Thymus (tissue), 11 donors: Measurements from ENCODE around the gene CCSER1. TPM values are rescaled to one million over a fixed set of nuclear protein-coding genes. Genes with fewer than 3 reads are reported as not detected.
"Not testable (repeated sequence)": the region's sequence is repeated elsewhere in the genome, so short reads cannot be mapped to it uniquely, and the experiment has no call there.

Source experiments
- DNase-seq, 9 donors: peaks; one replicate each; pipeline ENCODE4 v3.0.0-alpha.2; 2013; ENCODE audit warnings: low spot score in 9 of 9, low read depth in 6 of 9, missing footprints in 1 of 9
- H3K27ac ChIP-seq, 2 donors: one replicate each; pipeline ENCODE4 v1.5.1; 2013; ENCODE audit warnings: control low read depth in 1 of 2, low read depth in 1 of 2, low read length in 1 of 2, mild to moderate bottlenecking in 1 of 2, moderate library complexity in 1 of 2
- H3K27me3 ChIP-seq, 2 donors: one replicate each; pipeline ENCODE4 v1.5.1; 2013; ENCODE audit warnings: low read length in 1 of 2; ENCODE audit not compliant: control insufficient read depth in 2 of 2, insufficient read depth in 1 of 2
- H3K36me3 ChIP-seq, 2 donors: one replicate each; pipeline ENCODE4 v1.5.1; 2013; ENCODE audit warnings: low read length in 1 of 2, mild to moderate bottlenecking in 1 of 2, moderate library complexity in 1 of 2; ENCODE audit not compliant: control insufficient read depth in 2 of 2, insufficient read depth in 2 of 2
- H3K4me1 ChIP-seq, 2 donors: one replicate each; pipeline ENCODE4 v1.5.1; 2013; ENCODE audit warnings: low read length in 2 of 2; ENCODE audit not compliant: control insufficient read depth in 2 of 2, insufficient read depth in 2 of 2
- H3K4me3 ChIP-seq, 2 donors: one replicate each; pipeline ENCODE4 v1.5.1; 2013; ENCODE audit warnings: low read length in 2 of 2, control low read depth in 1 of 2, mild to moderate bottlenecking in 1 of 2
- H3K9me3 ChIP-seq, 2 donors: one replicate each; pipeline ENCODE4 v1.5.1; 2013; ENCODE audit warnings: low read length in 1 of 2, mild to moderate bottlenecking in 1 of 2; ENCODE audit not compliant: control insufficient read depth in 2 of 2, insufficient read depth in 1 of 2
- WGBS: extraction: QIAGEN DNeasy Blood & Tissue Kit; methylation state at CpG from one replicate; pipeline ENCODE4 v1.1.7; 2013; 5-methylcytosine and 5-hydroxymethylcytosine counted together
- polyA plus RNA-seq: library from polyadenylated mRNA; stranded (reverse); fragments of 200-250 nt; gene quantifications from one replicate; pipeline ENCODE4 v1.2.3, GENCODE V29; 2013
- total RNA-seq: library from RNA; stranded (reverse); fragments of 120-200 nt; gene quantifications from one replicate; pipeline ENCODE4 v1.2.4, GENCODE V29; 2013
- donor health status: healthy.

CCSER1 gene
- total and polyA plus RNA-seq, 2 donors, result 2.0 to 8.7 TPM

DNA sequence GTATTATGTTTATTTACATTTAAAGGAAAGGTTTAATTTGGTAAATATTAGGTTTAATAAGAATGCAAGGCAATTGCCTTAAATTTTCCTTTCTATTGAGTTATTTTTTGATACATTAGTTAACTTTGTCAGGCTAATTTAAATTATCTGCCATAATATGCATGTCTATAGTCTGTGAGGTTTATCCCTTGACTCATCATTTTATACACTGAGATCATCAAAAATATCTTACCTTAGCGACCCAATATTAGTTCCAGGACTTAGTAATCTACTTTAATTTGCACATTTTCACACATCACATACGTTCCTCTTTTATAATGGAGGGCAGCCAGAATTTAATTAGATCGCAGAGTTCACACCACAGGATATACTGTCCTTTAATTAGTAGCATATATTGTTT lies 1177.1 kb downstream of the CCSER1 start:
- no peak overlapping the region for H3K4me3 ChIP-seq
- DNase-seq, result no peak
- no peak overlapping the region for H3K27ac ChIP-seq
- 85% methylated on average over 3 of the region's 3 CpGs for WGBS
- no peaks in the 10 kb centered on the region for H3K9me3 ChIP-seq
- H3K4me1 ChIP-seq, result no peaks in the 10 kb centered on the region
- H3K36me3 ChIP-seq, result no peaks in the 10 kb centered on the region
- H3K27me3 ChIP-seq, result no peaks in the 10 kb centered on the region

DNA sequence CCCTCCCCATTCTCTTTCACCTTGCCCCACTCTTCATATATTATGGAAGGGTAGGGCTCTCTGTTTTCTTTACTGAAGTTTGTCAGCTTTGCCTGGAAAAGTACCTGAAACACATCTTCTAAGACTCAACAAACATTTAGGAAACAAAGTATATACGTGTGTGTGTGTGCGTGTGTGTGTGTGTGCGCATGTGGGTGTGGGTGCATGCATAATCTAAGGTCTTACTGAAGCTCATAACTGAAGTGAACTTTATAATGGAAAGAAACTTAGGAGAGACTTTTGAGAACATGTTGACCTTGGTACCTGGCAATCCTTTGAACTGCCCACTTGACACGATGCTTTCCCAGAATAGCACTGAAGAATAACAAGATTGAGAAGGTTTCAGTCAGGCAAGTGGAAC lies 1190.2 kb downstream of the CCSER1 start:
- no peak for DNase-seq
- Histone ChIP-seq H3K27ac (no peak overlapping the region), H3K4me1 (no peaks in the 10 kb centered on the region), H3K4me3 (no peak overlapping the region), H3K27me3 (no peaks in the 10 kb centered on the region), H3K9me3 (no peaks in the 10 kb centered on the region), H3K36me3 (no peaks in the 10 kb centered on the region)
- 93% methylated on average over 4 of the region's 4 CpGs for WGBS

DNA sequence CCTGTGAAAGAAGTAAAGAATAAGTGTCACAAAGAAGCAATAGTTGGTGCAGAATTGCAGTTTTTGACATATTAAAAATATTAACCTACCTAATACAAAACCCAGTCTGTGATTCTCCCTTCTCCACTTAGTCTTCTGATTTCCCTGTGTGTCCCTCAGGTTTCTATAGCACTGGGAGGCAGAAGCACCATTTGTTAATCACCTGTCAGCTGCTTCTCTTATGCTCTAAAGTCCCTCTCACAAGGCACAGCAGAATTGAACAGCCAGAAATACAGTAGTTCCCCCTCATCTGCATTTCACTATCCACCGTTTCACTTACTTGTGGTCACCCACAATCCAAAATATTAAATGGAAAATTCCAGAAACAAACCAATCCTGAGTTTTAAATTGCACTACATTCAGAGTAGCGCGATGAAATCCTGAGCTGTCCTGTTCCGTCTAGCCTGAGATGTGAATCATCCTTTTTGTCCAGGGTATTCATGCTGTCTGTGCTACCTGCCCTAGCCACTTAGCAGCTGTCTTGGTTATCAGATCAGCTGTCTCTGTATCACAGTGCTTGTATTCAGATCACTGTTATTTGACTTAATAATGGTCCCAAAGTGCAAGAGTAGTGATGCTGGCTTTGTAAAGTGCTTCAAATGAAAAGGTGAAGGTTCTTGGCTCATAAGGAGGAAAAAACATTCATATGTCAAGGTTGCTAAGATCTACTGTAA lies 1192.5 kb downstream of the CCSER1 start:
- DNase-seq, result no peak

DNA sequence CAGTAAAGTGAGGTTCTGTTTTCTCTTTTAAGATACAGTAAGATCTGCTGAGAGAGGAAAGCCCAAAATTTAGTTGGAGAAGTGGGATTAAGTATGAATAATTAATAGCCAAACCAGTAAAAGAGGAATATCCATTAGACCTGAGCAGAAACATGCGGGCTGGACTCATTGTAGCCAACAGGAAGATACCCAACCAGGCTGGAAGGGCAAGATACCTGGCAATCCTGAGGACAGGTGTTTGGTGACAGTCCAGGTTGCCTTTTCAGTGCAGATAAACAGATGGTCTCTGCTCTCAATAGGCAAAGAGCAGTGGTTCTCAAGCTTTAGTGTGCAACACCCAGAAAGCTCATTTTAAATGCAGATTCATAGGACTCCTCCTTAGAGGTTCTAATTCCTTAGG lies 1195.8 kb downstream of the CCSER1 start:
- no peak overlapping the region for H3K27ac ChIP-seq
- H3K4me3 ChIP-seq, result no peak overlapping the region
- no peaks in the 10 kb centered on the region for H3K4me1 ChIP-seq
- no peaks in the 10 kb centered on the region for H3K36me3 ChIP-seq
- peaks cover 3 to 10% of the 10 kb centered on the region in 2 donors for H3K9me3 ChIP-seq
- 95% methylated on average over 1 of the region's 1 CpG for WGBS
- H3K27me3 ChIP-seq, result no peaks in the 10 kb centered on the region
- DNase-seq, result no peak

More for the DNA sequence above, 1192.5 kb downstream of the CCSER1 start:
- Histone ChIP-seq H3K9me3 (no peaks in the 10 kb centered on the region), H3K27me3 (no peaks in the 10 kb centered on the region), H3K36me3 (no peaks in the 10 kb centered on the region), H3K27ac (no peak overlapping the region), H3K4me3 (no peak overlapping the region), H3K4me1 (no peaks in the 10 kb centered on the region)
- 94% methylated on average over 4 of the region's 4 CpGs for WGBS

DNA sequence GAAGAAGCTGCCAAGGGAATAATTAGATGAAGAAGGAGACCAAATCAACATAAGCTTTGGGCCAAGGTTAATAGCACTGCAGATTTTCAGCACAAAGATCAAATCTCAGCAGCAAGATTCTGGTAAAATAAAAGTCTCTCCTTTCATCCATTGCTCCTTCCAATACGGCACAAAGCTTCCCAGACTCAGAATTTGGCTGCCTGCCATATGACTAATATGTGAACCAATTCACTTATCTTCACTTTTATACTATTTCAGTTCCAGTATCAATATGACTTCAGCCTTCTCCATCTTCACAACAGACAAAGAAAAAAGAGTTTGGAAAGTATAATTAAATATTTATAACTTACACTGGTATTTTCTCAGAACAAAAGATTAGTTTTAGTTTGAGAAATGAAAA lies 1198.3 kb downstream of the CCSER1 start:
- H3K4me1 ChIP-seq, result no peaks in the 10 kb centered on the region
- no peak overlapping the region for H3K4me3 ChIP-seq
- WGBS, result 38% methylated on average over 1 of the region's 1 CpG
- H3K36me3 ChIP-seq, result no peaks in the 10 kb centered on the region
- no peak for DNase-seq
- no peaks in the 10 kb centered on the region for H3K27me3 ChIP-seq
- no peak overlapping the region for H3K27ac ChIP-seq
- peaks cover 3 to 10% of the 10 kb centered on the region in 2 donors for H3K9me3 ChIP-seq

DNA sequence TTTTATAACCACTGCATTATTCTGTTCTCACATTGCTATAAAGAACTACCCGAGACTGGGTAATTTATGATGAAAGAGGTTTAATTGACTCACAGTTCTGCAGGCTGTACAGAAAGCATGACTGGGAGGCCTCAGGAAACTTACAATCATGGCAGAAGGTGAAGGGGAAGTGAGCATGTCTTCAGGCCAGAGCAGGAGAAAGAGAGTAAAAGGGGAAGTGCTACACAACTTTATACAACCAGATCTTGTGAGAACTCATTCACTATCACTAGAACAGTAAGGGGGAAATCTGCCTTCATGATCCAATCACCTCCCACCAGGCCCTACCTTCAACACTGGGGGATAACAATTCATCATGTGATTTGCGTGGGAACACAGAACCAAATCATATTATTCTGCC lies 1199.0 kb downstream of the CCSER1 start:
- H3K27ac ChIP-seq, H3K4me3 ChIP-seq, H3K27me3 ChIP-seq, DNase-seq, H3K36me3 ChIP-seq, H3K4me1 ChIP-seq: not testable (repeated sequence)
- H3K9me3 ChIP-seq, result peaks cover 3 to 10% of the 10 kb centered on the region in 2 donors
- WGBS, result 93% methylated on average over 2 of the region's 2 CpGs

DNA sequence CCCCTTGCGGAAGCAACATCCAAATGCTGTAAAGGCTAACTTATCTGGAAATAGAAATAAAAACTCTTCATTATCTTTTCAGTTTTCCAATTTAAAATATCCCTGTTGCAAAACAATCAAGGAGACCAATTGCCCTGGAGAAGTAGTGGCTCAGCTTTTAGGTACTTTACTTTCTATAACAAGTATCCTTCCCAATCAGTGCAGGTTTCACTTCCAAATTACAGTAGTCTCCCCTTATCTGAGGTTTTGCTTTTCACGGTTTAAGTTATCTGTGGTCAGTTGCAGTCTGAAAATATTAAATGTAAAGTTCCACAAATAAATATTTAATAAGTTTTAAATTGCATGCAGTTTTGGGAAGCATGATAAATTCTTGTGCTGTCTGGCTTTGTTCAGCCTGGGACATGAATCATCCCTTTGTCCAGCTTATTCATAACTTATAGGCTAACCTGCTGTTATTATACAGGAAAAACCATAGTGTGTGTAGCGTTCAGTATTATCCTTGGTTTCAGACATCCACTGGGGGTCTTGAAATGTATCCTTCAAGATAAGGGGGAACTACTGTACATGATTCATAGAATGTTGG lies 1203.5 kb downstream of the CCSER1 start:
- H3K27ac ChIP-seq, result no peak overlapping the region
- no peaks in the 10 kb centered on the region for H3K4me1 ChIP-seq
- H3K4me3 ChIP-seq, result no peak overlapping the region
- WGBS, result 91% methylated on average over 3 of the region's 3 CpGs
- no peak for DNase-seq
- peaks cover 3 to 10% of the 10 kb centered on the region in 2 donors for H3K9me3 ChIP-seq
- no peaks in the 10 kb centered on the region for H3K27me3 ChIP-seq
- no peaks in the 10 kb centered on the region for H3K36me3 ChIP-seq

DNA sequence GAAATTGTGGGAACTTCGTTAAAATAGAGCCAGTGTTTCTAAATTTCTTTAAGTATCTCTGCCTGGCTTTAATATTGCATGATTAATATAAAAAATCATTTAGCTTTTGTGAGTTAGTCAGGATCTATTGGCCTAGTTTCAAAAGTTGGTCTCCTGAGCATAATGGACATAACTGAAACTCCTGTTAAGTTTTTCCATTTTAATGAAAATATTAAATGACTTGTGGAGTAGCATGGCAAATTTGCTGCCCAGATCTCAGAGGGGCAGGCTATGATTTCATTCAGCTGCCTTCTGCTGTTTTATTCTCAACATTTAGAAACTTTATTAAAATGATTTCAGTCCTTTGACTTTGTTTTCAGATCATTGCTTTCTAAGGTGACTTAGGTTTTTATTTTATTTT lies 1213.6 kb downstream of the CCSER1 start:
- Histone ChIP-seq H3K27ac (no peak overlapping the region), H3K4me3 (no peak overlapping the region), H3K36me3 (no peaks in the 10 kb centered on the region), H3K4me1 (no peaks in the 10 kb centered on the region), H3K27me3 (no peaks in the 10 kb centered on the region), H3K9me3 (no peaks in the 10 kb centered on the region)
- WGBS, result 73% methylated on average over 1 of the region's 1 CpG
- no peak for DNase-seq

DNA sequence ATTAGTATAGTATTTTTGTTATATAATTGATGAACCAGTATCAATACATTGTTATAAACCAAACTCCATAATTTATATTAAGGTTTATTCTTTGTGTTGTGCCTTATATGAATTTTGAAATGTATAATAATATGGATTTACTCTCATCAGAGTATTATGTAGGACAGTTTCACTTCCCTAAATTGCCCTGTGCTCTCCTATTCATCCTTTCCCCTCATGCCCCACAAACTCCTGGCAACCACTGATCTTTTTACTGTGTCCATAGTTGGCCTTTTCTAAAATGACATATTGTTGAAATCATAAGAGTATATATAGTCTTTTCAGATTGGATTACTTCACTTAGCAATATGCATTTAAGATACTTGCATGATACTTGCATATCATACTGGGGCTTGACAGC lies 1218.4 kb downstream of the CCSER1 start:
- Histone ChIP-seq H3K27ac (no peak overlapping the region), H3K9me3 (no peaks in the 10 kb centered on the region), H3K4me3 (no peak overlapping the region), H3K27me3 (no peaks in the 10 kb centered on the region), H3K4me1 (no peaks in the 10 kb centered on the region), H3K36me3 (no peaks in the 10 kb centered on the region)
- no peak for DNase-seq
